ENCODE measurements around the gene OXLD1. TPM values are rescaled to one million over a fixed set of nuclear protein-coding genes. Genes with fewer than 3 reads are reported as not detected.
A peak's percentile ranks its signal among the peaks of the same experiment; 100 is the strongest.

The OXLD1 gene
- total RNA-seq, 1 experiment from 2014 or later: 46.7 TPM

DNA sequence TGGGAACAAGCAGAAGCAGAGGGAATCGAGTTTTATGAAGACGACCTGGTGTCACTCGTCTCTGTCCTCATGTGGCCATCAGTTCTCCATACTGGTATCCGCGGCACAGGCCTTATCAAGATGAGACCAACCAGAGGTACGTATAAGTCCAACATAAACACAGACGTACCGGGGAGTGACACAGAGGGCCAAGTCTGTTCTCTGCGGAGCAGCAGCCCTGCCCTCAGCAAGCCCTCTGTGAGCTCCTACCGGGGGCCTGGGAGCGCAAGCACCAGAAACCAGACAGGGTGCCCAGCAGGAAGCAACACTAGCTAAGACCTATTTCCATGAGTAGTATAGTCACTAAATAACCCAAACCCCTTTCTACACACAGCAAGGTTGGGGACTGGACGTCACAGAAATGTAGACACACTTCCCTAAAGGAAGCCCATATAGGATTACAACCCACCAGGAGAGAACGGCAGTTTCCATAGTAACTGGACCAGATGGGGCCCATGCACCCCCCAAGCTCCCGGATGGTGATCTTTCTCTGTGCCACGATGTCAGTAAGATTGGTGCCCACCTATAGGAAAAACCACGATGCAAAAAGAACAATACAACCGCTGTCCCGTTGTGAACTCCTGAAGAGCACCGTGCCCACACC is 16.3 kb upstream of the OXLD1 start:
- peaks cover 24% of the 10 kb centered on the region for H3K4me1 ChIP-seq (ENCODE audit: insufficient read depth, low read length)
- peak overlapping the region; percentile 38; the same call in 1 of the 2 replicates for H3K27ac ChIP-seq (ENCODE audit: low read length)
- no peaks in the 10 kb centered on the region for H3K27me3 ChIP-seq (ENCODE audit: low read length)
- DNase-seq: no peak
- peaks cover 31% of the 10 kb centered on the region for H4K20me1 ChIP-seq (ENCODE audit: low read length)
- intact Hi-C loops (cut with micrococcal nuclease): no loop called here
- no peaks in the 10 kb centered on the region for H3K9me2 ChIP-seq (replicated peaks; ENCODE audit: low read length)
- no peak for ATAC-seq
- H2AFZ ChIP-seq (ENCODE audit: low read length): peak overlapping the region; percentile 83
- TF ChIP-seq EZH2phosphoT487 (IDR thresholded peaks at IDR 0.05; ENCODE audit: borderline replicate concordance, low read length): no peak
- CTCF ChIA-PET: interaction anchor here (0.6 kb wide), 1 partner anchor 31 kb away, joined by 6 read pairs; no protein-coding TSS in a partner anchor
- no TSS peak for BruUV-seq (replicated peaks)
- peak overlapping the region; percentile 82 for H3K4me2 ChIP-seq (ENCODE audit: low read length)
- H3K4me3 ChIP-seq (ENCODE audit: low read length): peak overlapping the region; percentile 87
- POLR2A ChIA-PET (ENCODE audit: unreplicated experiment): interaction anchor here (0.5 to 0.7 kb wide), 2 partner anchors 15 to 43 kb away, joined by 3 to 9 read pairs; no protein-coding TSS in a partner anchor
- peaks cover 21% of the 10 kb centered on the region for H3K36me3 ChIP-seq (ENCODE audit: low read depth, low read length)
- H3K9ac ChIP-seq (ENCODE audit: low read length): peak overlapping the region; percentile 95
- H3K9me3 ChIP-seq (ENCODE audit: low read length): no peaks in the 10 kb centered on the region
- H3F3A ChIP-seq (ENCODE audit: low read length, unreplicated experiment): peaks cover 5% of the 10 kb centered on the region
- peaks cover 67% of the 10 kb centered on the region for H3K79me2 ChIP-seq (ENCODE audit: low read length)

GRCh38 chr17:81681672-81682071 is 15.3 kb upstream of the OXLD1 start:
- no peak overlapping the region for H3K4me2 ChIP-seq (ENCODE audit: low read length)
- BruUV-seq (replicated peaks): no TSS peak

DNA sequence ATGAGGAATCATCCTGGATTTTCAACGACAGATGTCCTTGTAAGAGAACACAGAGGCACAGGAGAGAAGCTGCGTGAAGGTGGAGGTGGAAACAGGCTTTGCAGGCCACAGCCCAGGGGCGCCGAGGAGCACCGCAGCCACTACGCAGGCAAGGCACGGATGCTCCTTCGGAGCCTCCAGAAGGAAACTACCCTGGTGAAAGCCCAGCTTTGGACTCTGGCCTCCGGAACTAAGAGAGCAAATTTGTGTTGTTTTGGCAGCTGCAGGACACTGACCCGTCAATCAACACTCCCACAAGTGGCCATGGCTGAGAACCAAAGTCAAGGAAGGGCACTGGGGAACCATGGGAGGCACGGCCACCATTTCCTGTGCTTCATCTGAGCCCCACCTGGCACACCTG is 13.7 kb upstream of the OXLD1 start:
- Histone ChIP-seq H3K9ac (ENCODE audit: low read length) (no peak overlapping the region), H3K9me3 (ENCODE audit: low read length) (no peaks in the 10 kb centered on the region), H4K20me1 (ENCODE audit: low read length) (peaks cover 6% of the 10 kb centered on the region), H3K4me3 (ENCODE audit: low read length) (no peak overlapping the region), H3K27me3 (ENCODE audit: low read length) (no peaks in the 10 kb centered on the region), H3K27ac (ENCODE audit: low read length) (no peak overlapping the region), H3K36me3 (ENCODE audit: low read depth, low read length) (0 out of 2 replicates have a peak, but pooled peaks cover 4% of the 10 kb centered on the region), H3K4me1 (ENCODE audit: insufficient read depth, low read length) (peaks cover 12% of the 10 kb centered on the region), H3K79me2 (ENCODE audit: low read length) (peaks cover 41% of the 10 kb centered on the region), H3K9me2 (replicated peaks; ENCODE audit: low read length) (no peaks in the 10 kb centered on the region), H3K4me2 (ENCODE audit: low read length) (no peak overlapping the region), H3F3A (ENCODE audit: low read length, unreplicated experiment) (peaks cover 5% of the 10 kb centered on the region), H2AFZ (ENCODE audit: low read length) (no peak overlapping the region)
- POLR2A ChIA-PET (ENCODE audit: unreplicated experiment): no interaction called here
- BruUV-seq (replicated peaks): no TSS peak
- TF ChIP-seq CTCF (conservative IDR thresholded peaks at IDR 0.05; ENCODE audit: low read depth, low read length) (no peak), EZH2 (IDR thresholded peaks at IDR 0.05; ENCODE audit: low read length, unreplicated experiment) (no peak), EZH2phosphoT487 (IDR thresholded peaks at IDR 0.05; ENCODE audit: borderline replicate concordance, low read length) (no peak)
- CTCF ChIA-PET: no interaction called here
- intact Hi-C loops (cut with micrococcal nuclease): no loop called here
- DNase-seq (no peak), ATAC-seq (no peak)

More at GRCh38 chr17:81681672-81682071, 15.3 kb upstream of the OXLD1 start:
- Histone ChIP-seq H3K4me1 (ENCODE audit: insufficient read depth, low read length) (peaks cover 24% of the 10 kb centered on the region), H3K36me3 (ENCODE audit: low read depth, low read length) (peaks cover 14% of the 10 kb centered on the region; the same call in 1 of the 2 replicates), H3K27ac (ENCODE audit: low read length) (no peak overlapping the region), H3K27me3 (ENCODE audit: low read length) (no peaks in the 10 kb centered on the region), H3K9me2 (replicated peaks; ENCODE audit: low read length) (no peaks in the 10 kb centered on the region), H3K79me2 (ENCODE audit: low read length) (peaks cover 57% of the 10 kb centered on the region), H3K9me3 (ENCODE audit: low read length) (no peaks in the 10 kb centered on the region), H4K20me1 (ENCODE audit: low read length) (peaks cover 21% of the 10 kb centered on the region), H3F3A (ENCODE audit: low read length, unreplicated experiment) (peaks cover 5% of the 10 kb centered on the region), H3K4me3 (ENCODE audit: low read length) (no peak overlapping the region), H2AFZ (ENCODE audit: low read length) (no peak overlapping the region), H3K9ac (ENCODE audit: low read length) (no peak overlapping the region)
- TF ChIP-seq EZH2 (IDR thresholded peaks at IDR 0.05; ENCODE audit: low read length, unreplicated experiment) (no peak), CTCF (conservative IDR thresholded peaks at IDR 0.05; ENCODE audit: low read depth, low read length) (no peak), EZH2phosphoT487 (IDR thresholded peaks at IDR 0.05; ENCODE audit: borderline replicate concordance, low read length) (no peak)
- POLR2A ChIA-PET (ENCODE audit: unreplicated experiment): no interaction called here
- DNase-seq: no peak
- intact Hi-C loops (cut with micrococcal nuclease): no loop called here
- CTCF ChIA-PET: interaction anchor here (0.6 kb wide), 1 partner anchor 32 kb away, joined by 6 read pairs; no protein-coding TSS in a partner anchor
- ATAC-seq: no peak

All from PC-3 (cell line).